K562 (cell line): Measurements from ENCODE around the gene MGST2.

Experiments
- BHLHE40 ChIP-seq: IDR thresholded peaks from 2 replicates; pipeline ENCODE4 v1.6.1; 2011; ENCODE audit warnings: low read length, improper control_type of control experiment
- CTCF ChIP-seq, 3 experiments: IDR thresholded peaks in 2 of 3; conservative IDR thresholded peaks in 1 of 3; 2 replicates each; pipeline ENCODE4 v1.5.1; 2011 to 2012; ENCODE audit warnings: low read length in 3 of 3, mild to moderate bottlenecking in 3 of 3, control low read depth in 2 of 3, improper control_type of control experiment in 1 of 3, inconsistent platforms in 1 of 3, low read depth in 1 of 3, mixed read lengths in 1 of 3, moderate library complexity in 1 of 3; ENCODE audit not compliant: insufficient read depth in 2 of 3
- ETS1 ChIP-seq: conservative IDR thresholded peaks from 2 replicates; pipeline ENCODE4 v1.6.1; 2011; ENCODE audit warnings: low read depth, mild to moderate bottlenecking, low read length; ENCODE audit not compliant: control insufficient read depth
- GATAD2B ChIP-seq: fragments of 450-650 bp; IDR thresholded peaks from 2 replicates; pipeline ENCODE4 v1.6.1; 2017; ENCODE audit warnings: mild to moderate bottlenecking, borderline replicate concordance
- MBD1 ChIP-seq: fragments of 250-450 bp; sonication (Bioruptor Pico); IDR thresholded peaks from 2 replicates; pipeline ENCODE4 v1.8.0; 2022; ENCODE audit warnings: inconsistent platforms
- PHB2 ChIP-seq: fragments of 450-650 bp; IDR thresholded peaks from 2 replicates; pipeline ENCODE4 v1.6.1; 2017; ENCODE audit warnings: low read depth
- POLR2A ChIP-seq: fragments of 450-650 bp; conservative IDR thresholded peaks from 2 replicates; pipeline ENCODE4 v1.6.1; 2016
- POLR2AphosphoS2 ChIP-seq: IDR thresholded peaks from 2 replicates; pipeline ENCODE4 v1.6.1; 2012; ENCODE audit warnings: low read length, improper control_type of control experiment
- TARDBP ChIP-seq: fragments of 450-650 bp; IDR thresholded peaks from 2 replicates; pipeline ENCODE4 v1.6.1; 2016
- ZBTB33 ChIP-seq: sonication (generic); formaldehyde crosslinking; IDR thresholded peaks from 2 replicates; pipeline ENCODE4 v1.8.1; 2023; ENCODE audit warnings: mild to moderate bottlenecking, missing genetic modification reagents
- ZFP36 ChIP-seq: fragments of 150-350 bp; IDR thresholded peaks from 2 replicates; pipeline ENCODE4 v1.6.1; 2018; ENCODE audit warnings: low read length, low read depth; ENCODE audit not compliant: partially characterized antibody

DNA sequence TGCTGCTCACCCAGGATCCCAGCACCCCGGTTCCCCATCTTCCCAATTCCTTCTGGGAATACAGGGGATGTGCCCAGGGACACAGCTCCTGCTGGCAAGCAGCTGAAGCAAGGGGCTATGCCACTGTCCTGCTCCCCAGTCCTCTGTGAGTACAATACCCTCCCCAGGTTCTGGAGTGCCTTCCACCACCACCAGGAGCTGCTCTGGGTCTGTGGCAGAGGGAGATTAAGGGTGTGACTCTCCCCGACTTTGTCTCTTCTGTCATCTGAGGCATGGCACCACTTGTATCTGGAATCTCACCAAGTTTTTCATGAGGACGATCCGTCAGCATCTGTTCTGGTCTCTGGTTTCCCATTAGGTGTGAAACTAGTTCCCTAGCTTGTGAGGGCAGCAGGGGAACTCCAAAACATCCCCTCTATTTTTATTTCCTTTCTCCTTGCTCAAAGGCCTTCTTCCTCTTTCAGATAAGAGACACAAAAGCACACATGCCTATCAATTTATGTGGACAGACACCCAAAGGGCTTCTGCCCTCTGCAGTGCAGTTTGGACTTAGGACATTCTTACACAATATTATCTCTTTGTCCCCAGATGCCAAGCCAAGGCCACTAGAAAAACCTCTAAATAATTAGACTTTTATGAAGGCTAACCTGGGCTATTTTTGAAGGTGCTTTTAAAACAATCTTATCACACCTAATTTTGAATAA lies 26.8 kb downstream of the MGST2 start:
- TF ChIP-seq BHLHE40 (no peak), PHB2 (no peak), GATAD2B (no peak), CTCF (IDR thresholded peaks at IDR 0.05 in 2 of 3, conservative IDR thresholded peaks at IDR 0.05 in 1 of 3; ENCODE audit: insufficient read depth in 2 of 3, low read depth in 1 of 3, low read length in 3 of 3) (peak; percentile 48 to 53 (median 51); a peak in 5 of 6 replicates), ETS1 (no peak), ZFP36 (no peak), ZBTB33 (CRISPR knock-in tag) (no peak), MBD1 (CRISPR knock-in tag) (no peak), TARDBP (no peak), POLR2AphosphoS2 (no peak), POLR2A (no peak)
